SHP77 (cell line): ENCODE data around the gene DNAJB14.
A peak's percentile ranks its signal among the peaks of the same experiment; 100 is the strongest.

Source experiments
- DNase-seq, 2 experiments: peaks; one replicate each; lab custom pipeline; 2025; lab: John Stamatoyannopoulos, UW

DNAJB14 gene

GRCh38 chr4:99863804-99864203, 82.6 kb downstream of the DNAJB14 start:
- DNase-seq: no peak

GRCh38 chr4:99861120-99861905, 85.1 kb downstream of the DNAJB14 start:
- no peak for DNase-seq

GRCh38 chr4:99860521-99860920, 85.9 kb downstream of the DNAJB14 start:
- no peak for DNase-seq

GRCh38 chr4:99859618-99860017, 86.8 kb downstream of the DNAJB14 start:
- no peak for DNase-seq

GRCh38 chr4:99857307-99857706, 89.1 kb downstream of the DNAJB14 start:
- DNase-seq: no peak

GRCh38 chr4:99856166-99856565, 90.3 kb downstream of the DNAJB14 start:
- no peak for DNase-seq

GRCh38 chr4:99855678-99856077, 90.7 kb downstream of the DNAJB14 start:
- no peak for DNase-seq

- peak in 1 of 2 experiments; percentile 21 for DNase-seq
Observed at GRCh38 chr4:99853999-99854398, 92.4 kb downstream of the DNAJB14 start.

GRCh38 chr4:99853190-99853589, 93.2 kb downstream of the DNAJB14 start:
- no peak for DNase-seq

GRCh38 chr4:99852199-99852749, 94.1 kb downstream of the DNAJB14 start:
- DNase-seq: no peak

GRCh38 chr4:99848591-99849001, 97.8 kb downstream of the DNAJB14 start:
- no peak for DNase-seq

- no peak for DNase-seq
Observed at GRCh38 chr4:99847362-99847976, 98.9 kb downstream of the DNAJB14 start.

- no peak for DNase-seq
Observed at GRCh38 chr4:99846891-99847290, 99.5 kb downstream of the DNAJB14 start.
